Astrocyte (in vitro differentiated cells and primary cell): ENCODE results near the gene DAAM2. TPM values are rescaled to one million over a fixed set of nuclear protein-coding genes. Genes with fewer than 3 reads are reported as not detected.

Source experiments
- DNase-seq: peaks from one replicate; pipeline ENCODE4 v3.0.0-alpha.2; 2010; ENCODE audit warnings: low read depth
- FAIRE-seq: peaks from 2 replicates; lab custom pipeline; 2011; peaks lifted over from hg19 to GRCh38; lab: Jason Lieb, UNC
- H2AFZ ChIP-seq: 2 replicates; pipeline ENCODE4 v1.6.0; 2012; ENCODE audit warnings: low read depth, low read length, inconsistent platforms
- H3K27ac ChIP-seq: 2 replicates; pipeline ENCODE4 v1.5.1; 2011; ENCODE audit warnings: low read depth, low read length, inconsistent platforms
- H3K27me3 ChIP-seq: 2 replicates; pipeline ENCODE4 v1.6.0; 2011; ENCODE audit warnings: low read length, inconsistent platforms; ENCODE audit not compliant: insufficient read depth
- H3K36me3 ChIP-seq: 2 replicates; pipeline ENCODE4 v1.5.1; 2011; ENCODE audit warnings: low read length, inconsistent platforms; ENCODE audit not compliant: insufficient read depth
- H3K4me1 ChIP-seq: 2 replicates; pipeline ENCODE4 v1.5.1; 2011; ENCODE audit warnings: low read length, inconsistent platforms; ENCODE audit not compliant: insufficient read depth
- H3K4me2 ChIP-seq: 2 replicates; pipeline ENCODE4 v1.6.0; 2012; ENCODE audit warnings: low read length, inconsistent platforms
- H3K4me3 ChIP-seq: 2 replicates; pipeline ENCODE4 v1.5.1; 2011; ENCODE audit warnings: low read depth, mild to moderate bottlenecking, low read length, inconsistent platforms; ENCODE audit not compliant: insufficient read depth
- H3K79me2 ChIP-seq: 2 replicates; pipeline ENCODE4 v1.6.0; 2012; ENCODE audit warnings: mild to moderate bottlenecking, low read length, inconsistent platforms; ENCODE audit not compliant: insufficient read depth
- H3K9ac ChIP-seq: 2 replicates; pipeline ENCODE4 v1.6.0; 2012; ENCODE audit warnings: mild to moderate bottlenecking, low read length, inconsistent platforms
- H3K9me3 ChIP-seq: 2 replicates; pipeline ENCODE4 v1.5.1; 2012; ENCODE audit warnings: low read depth, mild to moderate bottlenecking, low read length, inconsistent platforms; ENCODE audit not compliant: insufficient read depth
- H4K20me1 ChIP-seq: 2 replicates; pipeline ENCODE4 v1.6.0; 2012; ENCODE audit warnings: low read length, inconsistent platforms; ENCODE audit not compliant: insufficient read depth
- H3K27ac Mint-ChIP-seq: one replicate; pipeline ENCODE4 v1.8.0; 2021; ENCODE audit warnings: mild to moderate bottlenecking, mixed read lengths; ENCODE audit not compliant: unreplicated experiment
- H3K27me3 Mint-ChIP-seq: one replicate; pipeline ENCODE4 v1.8.0; 2021; ENCODE audit warnings: low read depth, mixed read lengths; ENCODE audit not compliant: unreplicated experiment
- H3K36me3 Mint-ChIP-seq: one replicate; pipeline ENCODE4 v1.8.0; 2021; ENCODE audit warnings: low read depth, mixed read lengths; ENCODE audit not compliant: unreplicated experiment
- H3K4me1 Mint-ChIP-seq: one replicate; pipeline ENCODE4 v1.8.0; 2021; ENCODE audit warnings: low read depth, mixed read lengths; ENCODE audit not compliant: unreplicated experiment
- H3K4me3 Mint-ChIP-seq: one replicate; pipeline ENCODE4 v1.8.0; 2021; ENCODE audit warnings: mild to moderate bottlenecking, moderate library complexity, mixed read lengths; ENCODE audit not compliant: unreplicated experiment
- H3K9me3 Mint-ChIP-seq: one replicate; pipeline ENCODE4 v1.8.0; 2021; ENCODE audit warnings: mild to moderate bottlenecking, mixed read lengths; ENCODE audit not compliant: unreplicated experiment
- CTCF ChIP-seq: IDR thresholded peaks from 2 replicates; pipeline ENCODE4 v1.5.1; 2011; ENCODE audit warnings: low read depth, mild to moderate bottlenecking, inconsistent platforms, low read length, moderate library complexity; ENCODE audit not compliant: insufficient read depth
- EZH2 ChIP-seq: IDR thresholded peaks from 2 replicates; pipeline ENCODE4 v1.6.1; 2012; ENCODE audit warnings: mild to moderate bottlenecking, low read length, inconsistent platforms; ENCODE audit not compliant: insufficient read depth
- total RNA-seq: library from RNA; stranded (reverse); gene quantifications from 2 replicates; pipeline ENCODE4 v1.2.1, GENCODE V29; 2021

DAAM2 gene
- total RNA-seq, 1 donor from 2014 or later, result 38.4 TPM

GRCh38 chr6:39815356-39815755, 23.2 kb downstream of the DAAM2 start:
- no peaks in the 10 kb centered on the region for H4K20me1 ChIP-seq
- H3K4me3 ChIP-seq, result no peak overlapping the region
- peaks cover 58% of the 10 kb centered on the region for H3K4me1 Mint-ChIP-seq
- peaks cover 21% of the 10 kb centered on the region for H3K36me3 Mint-ChIP-seq
- no peaks in the 10 kb centered on the region for H3K9me3 Mint-ChIP-seq
- no peak for TF ChIP-seq CTCF
- no peaks in the 10 kb centered on the region for H3K27me3 ChIP-seq
- H3K27me3 Mint-ChIP-seq, result no peaks in the 10 kb centered on the region
- H3K4me2 ChIP-seq, result no peak overlapping the region
- no peak overlapping the region for H3K27ac Mint-ChIP-seq
- no peak for DNase-seq
- FAIRE-seq, result no peak
- no peaks in the 10 kb centered on the region for H3K9me3 ChIP-seq
- no peaks in the 10 kb centered on the region for H3K36me3 ChIP-seq
- H3K27ac ChIP-seq, result no peak overlapping the region
- H3K4me3 Mint-ChIP-seq, result no peak overlapping the region
- no peak overlapping the region for H3K9ac ChIP-seq
- H3K4me1 ChIP-seq, result peaks cover 23% of the 10 kb centered on the region
- H3K79me2 ChIP-seq, result no peaks in the 10 kb centered on the region
- no peak overlapping the region for H2AFZ ChIP-seq

GRCh38 chr6:39816747-39817146, 24.6 kb downstream of the DAAM2 start:
- FAIRE-seq (no peak), DNase-seq (peak; percentile 45)
- Histone ChIP-seq H3K27ac (no peak overlapping the region), H3K9ac (no peak overlapping the region), H3K27me3 (no peaks in the 10 kb centered on the region), H4K20me1 (no peaks in the 10 kb centered on the region), H3K4me1 (peaks cover 23% of the 10 kb centered on the region), H3K4me2 (no peak overlapping the region), H2AFZ (no peak overlapping the region), H3K36me3 (no peaks in the 10 kb centered on the region), H3K4me3 (no peak overlapping the region), H3K79me2 (no peaks in the 10 kb centered on the region), H3K9me3 (no peaks in the 10 kb centered on the region)
- no peaks in the 10 kb centered on the region for H3K27me3 Mint-ChIP-seq
- H3K9me3 Mint-ChIP-seq, result no peaks in the 10 kb centered on the region
- peaks cover 57% of the 10 kb centered on the region for H3K4me1 Mint-ChIP-seq
- peak overlapping the region; percentile 14 for H3K27ac Mint-ChIP-seq
- no peak for TF ChIP-seq EZH2
- TF ChIP-seq CTCF, result no peak
- no peak overlapping the region for H3K4me3 Mint-ChIP-seq
- peaks cover 20% of the 10 kb centered on the region for H3K36me3 Mint-ChIP-seq

GRCh38 chr6:39818695-39819094, 26.5 kb downstream of the DAAM2 start:
- no peak overlapping the region for H3K27ac Mint-ChIP-seq
- Histone ChIP-seq H3K9me3 (no peaks in the 10 kb centered on the region), H3K27ac (no peak overlapping the region), H3K79me2 (no peaks in the 10 kb centered on the region), H3K36me3 (no peaks in the 10 kb centered on the region), H4K20me1 (no peaks in the 10 kb centered on the region), H3K4me2 (peak overlapping the region; percentile 0), H3K4me1 (peaks cover 8% of the 10 kb centered on the region), H3K9ac (no peak overlapping the region), H3K4me3 (no peak overlapping the region), H3K27me3 (no peaks in the 10 kb centered on the region), H2AFZ (no peak overlapping the region)
- no peak for TF ChIP-seq CTCF
- no peak for TF ChIP-seq EZH2
- peaks cover 55% of the 10 kb centered on the region for H3K4me1 Mint-ChIP-seq
- peaks cover 21% of the 10 kb centered on the region for H3K36me3 Mint-ChIP-seq
- H3K4me3 Mint-ChIP-seq, result no peak overlapping the region
- FAIRE-seq, result no peak
- no peaks in the 10 kb centered on the region for H3K27me3 Mint-ChIP-seq
- DNase-seq, result no peak
- no peaks in the 10 kb centered on the region for H3K9me3 Mint-ChIP-seq
